H1 (cell line): ENCODE results near the gene AEBP1.

ENCODE experiments used
- EP300 ChIP-seq, 2 experiments: IDR thresholded peaks; 1 replicate in 1 of 2; 2 replicates in 1 of 2; pipeline ENCODE4 v1.6.1; 2011 to 2012; ENCODE audit warnings: low read depth in 2 of 2, low read length in 2 of 2, mild to moderate bottlenecking in 2 of 2, borderline replicate concordance in 1 of 2, inconsistent platforms in 1 of 2, moderate library complexity in 1 of 2
- JUND ChIP-seq: IDR thresholded peaks from 2 replicates; pipeline ENCODE4 v1.6.1; 2011; ENCODE audit warnings: mild to moderate bottlenecking, improper control_type of control experiment, low read length
- NRF1 ChIP-seq: IDR thresholded peaks from 2 replicates; pipeline ENCODE4 v1.6.1; 2011; ENCODE audit warnings: mild to moderate bottlenecking, low read depth, low read length, improper control_type of control experiment
- POLR2A ChIP-seq, 2 experiments: IDR thresholded peaks; 1 replicate in 1 of 2; 2 replicates in 1 of 2; pipeline ENCODE4 v1.6.1; 2011; ENCODE audit warnings: low read depth in 2 of 2, low read length in 2 of 2, mild to moderate bottlenecking in 2 of 2; ENCODE audit errors: control extremely low read depth in 1 of 2
- TF ChIP-seq, protein P1 (sequence below), 3 experiments: IDR thresholded peaks; 1 replicate in 2 of 3; 2 replicates in 1 of 3; pipeline versions ENCODE4 v1.5.1 to v1.6.1; 2011; ENCODE audit warnings: low read length in 3 of 3, mild to moderate bottlenecking in 3 of 3, inconsistent platforms in 2 of 3, low read depth in 1 of 3, moderate library complexity in 1 of 3; ENCODE audit not compliant: insufficient read depth in 1 of 3; ENCODE audit errors: control extremely low read depth in 1 of 3

DNA sequence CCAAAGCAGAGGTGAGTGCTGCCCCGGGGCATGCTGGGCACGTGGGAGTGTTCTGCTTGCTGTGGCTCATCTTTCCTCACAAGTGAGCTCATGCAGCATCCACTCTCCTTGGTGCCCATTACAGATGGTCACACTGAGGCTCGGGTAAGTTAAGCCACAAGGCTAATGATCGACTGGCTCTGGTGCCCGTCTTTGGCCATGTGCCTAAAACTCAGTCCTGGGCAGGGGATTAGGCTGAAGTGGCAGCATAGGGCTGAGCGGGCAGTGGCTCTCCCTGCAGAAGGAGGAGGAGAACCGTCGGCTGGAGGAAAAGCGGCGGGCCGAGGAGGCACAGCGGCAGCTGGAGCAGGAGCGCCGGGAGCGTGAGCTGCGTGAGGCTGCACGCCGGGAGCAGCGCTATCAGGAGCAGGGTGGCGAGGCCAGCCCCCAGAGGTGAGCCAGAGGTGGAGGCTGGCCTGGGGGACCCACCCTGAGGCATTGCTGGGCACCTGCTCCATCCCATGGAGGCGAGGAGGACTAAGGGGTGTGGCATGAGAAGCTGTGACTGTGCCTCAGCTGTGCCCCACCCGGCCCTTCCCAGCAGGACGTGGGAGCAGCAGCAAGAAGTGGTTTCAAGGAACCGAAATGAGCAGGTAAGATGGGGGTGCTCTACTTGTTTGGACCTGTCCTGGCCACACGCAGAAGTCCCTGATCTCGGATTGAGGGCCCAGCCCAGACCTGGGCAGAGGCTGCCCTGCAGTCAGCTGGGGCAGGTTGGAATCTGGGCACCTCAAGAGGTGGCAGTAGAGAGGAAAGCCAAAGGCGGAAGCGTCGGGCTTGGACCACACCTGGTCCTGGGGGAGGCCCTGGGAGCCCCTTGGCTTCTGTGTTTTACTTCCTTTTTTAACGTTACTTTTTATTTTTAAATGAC, 46.0 kb upstream of the AEBP1 start:
- TF ChIP-seq POLR2A (IDR thresholded peaks at IDR 0.05; ENCODE audit: control extremely low read depth in 1 of 2, low read depth in 2 of 2, low read length in 2 of 2) (no peak), NRF1 (no peak), JUND (no peak), EP300 (IDR thresholded peaks at IDR 0.05; ENCODE audit: borderline replicate concordance in 1 of 2, low read depth in 2 of 2, low read length in 2 of 2) (no peak)
- TF ChIP-seq, protein P1, sequence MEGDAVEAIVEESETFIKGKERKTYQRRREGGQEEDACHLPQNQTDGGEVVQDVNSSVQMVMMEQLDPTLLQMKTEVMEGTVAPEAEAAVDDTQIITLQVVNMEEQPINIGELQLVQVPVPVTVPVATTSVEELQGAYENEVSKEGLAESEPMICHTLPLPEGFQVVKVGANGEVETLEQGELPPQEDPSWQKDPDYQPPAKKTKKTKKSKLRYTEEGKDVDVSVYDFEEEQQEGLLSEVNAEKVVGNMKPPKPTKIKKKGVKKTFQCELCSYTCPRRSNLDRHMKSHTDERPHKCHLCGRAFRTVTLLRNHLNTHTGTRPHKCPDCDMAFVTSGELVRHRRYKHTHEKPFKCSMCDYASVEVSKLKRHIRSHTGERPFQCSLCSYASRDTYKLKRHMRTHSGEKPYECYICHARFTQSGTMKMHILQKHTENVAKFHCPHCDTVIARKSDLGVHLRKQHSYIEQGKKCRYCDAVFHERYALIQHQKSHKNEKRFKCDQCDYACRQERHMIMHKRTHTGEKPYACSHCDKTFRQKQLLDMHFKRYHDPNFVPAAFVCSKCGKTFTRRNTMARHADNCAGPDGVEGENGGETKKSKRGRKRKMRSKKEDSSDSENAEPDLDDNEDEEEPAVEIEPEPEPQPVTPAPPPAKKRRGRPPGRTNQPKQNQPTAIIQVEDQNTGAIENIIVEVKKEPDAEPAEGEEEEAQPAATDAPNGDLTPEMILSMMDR (IDR thresholded peaks at IDR 0.05; ENCODE audit: control extremely low read depth in 1 of 3, insufficient read depth in 1 of 3, low read depth in 1 of 3, low read length in 3 of 3): no peak
